Left kidney (tissue), 2 donors: ENCODE measurements around the gene ATP6V0A1. TPM values are rescaled to one million over a fixed set of nuclear protein-coding genes. Genes with fewer than 3 reads are reported as not detected.
"Not testable (repeated sequence)": the region's sequence is repeated elsewhere in the genome, so short reads cannot be mapped to it uniquely, and the experiment has no call there.

Source experiments
- DNase-seq: peaks from one replicate; pipeline ENCODE4 v3.0.0-alpha.2; 2013
- polyA plus RNA-seq: library from polyadenylated mRNA; unstranded; fragments of 120-200 nt; gene quantifications from one replicate; pipeline ENCODE4 v1.2.1, GENCODE V29; 2013; ENCODE audit not compliant: insufficient read length

ATP6V0A1 gene
- polyA plus RNA-seq, 1 donor, result 71.1 TPM

GRCh38 chr17:42474276-42474675, 15.6 kb downstream of the ATP6V0A1 start:
- DNase-seq, result no peak

GRCh38 chr17:42475121-42475520, 16.4 kb downstream of the ATP6V0A1 start:
- DNase-seq, result no peak

GRCh38 chr17:42475835-42476234, 17.2 kb downstream of the ATP6V0A1 start:
- no peak for DNase-seq

GRCh38 chr17:42476411-42476810, 17.7 kb downstream of the ATP6V0A1 start:
- no peak for DNase-seq

- DNase-seq, result no peak
These were observed 18.5 kb downstream of the ATP6V0A1 start for GRCh38 chr17:42477173-42477572.

- not testable (repeated sequence) for DNase-seq
These were observed 19.1 kb downstream of the ATP6V0A1 start for GRCh38 chr17:42477824-42478223.

GRCh38 chr17:42484304-42484703, 25.6 kb downstream of the ATP6V0A1 start:
- no peak for DNase-seq

GRCh38 chr17:42485680-42486079, 27.0 kb downstream of the ATP6V0A1 start:
- DNase-seq, result no peak

GRCh38 chr17:42488032-42488431, 29.4 kb downstream of the ATP6V0A1 start:
- DNase-seq, result no peak

GRCh38 chr17:42493319-42493718, 34.6 kb downstream of the ATP6V0A1 start:
- no peak for DNase-seq

- no peak for DNase-seq
These were observed 36.0 kb downstream of the ATP6V0A1 start for GRCh38 chr17:42494673-42495072.

- no peak for DNase-seq
These were observed 40.1 kb downstream of the ATP6V0A1 start for GRCh38 chr17:42498828-42499227.

- DNase-seq, result no peak
These were observed 43.4 kb downstream of the ATP6V0A1 start for GRCh38 chr17:42502091-42502490.

GRCh38 chr17:42502926-42503325, 44.2 kb downstream of the ATP6V0A1 start:
- no peak for DNase-seq

GRCh38 chr17:42507671-42508070, 49.0 kb downstream of the ATP6V0A1 start:
- DNase-seq, result no peak

- DNase-seq, result no peak
These were observed 49.9 kb downstream of the ATP6V0A1 start for GRCh38 chr17:42508426-42509165.

- DNase-seq, result no peak
These were observed 50.7 kb downstream of the ATP6V0A1 start for GRCh38 chr17:42509409-42509808.

GRCh38 chr17:42509841-42510240, 51.2 kb downstream of the ATP6V0A1 start:
- DNase-seq, result no peak

GRCh38 chr17:42512246-42512645, 53.6 kb downstream of the ATP6V0A1 start:
- DNase-seq, result no peak

GRCh38 chr17:42512733-42513251, 54.1 kb downstream of the ATP6V0A1 start:
- DNase-seq, result no peak

GRCh38 chr17:42513686-42514085, 55.0 kb downstream of the ATP6V0A1 start:
- no peak for DNase-seq

GRCh38 chr17:42514279-42514678, 55.6 kb downstream of the ATP6V0A1 start:
- no peak for DNase-seq

- no peak for DNase-seq
These were observed 56.2 kb downstream of the ATP6V0A1 start for GRCh38 chr17:42514867-42515266.

GRCh38 chr17:42517516-42517915, 58.8 kb downstream of the ATP6V0A1 start:
- DNase-seq, result no peak
